ENCODE measurements around the gene NRXN3. TPM values are rescaled to one million over a fixed set of nuclear protein-coding genes. Genes with fewer than 3 reads are reported as not detected.
A peak's percentile ranks its signal among the peaks of the same experiment; 100 is the strongest.

The NRXN3 gene
- total RNA-seq, 1 experiment from 2014 or later: 0.07 TPM

- no peaks in the 10 kb centered on the region for H3K9me3 ChIP-seq
- no peak overlapping the region for H3K4me3 ChIP-seq
- H3K27me3 ChIP-seq: no peaks in the 10 kb centered on the region
- no peak for DNase-seq
- no peaks in the 10 kb centered on the region for H3K36me3 ChIP-seq
Observed at GRCh38 chr14:78278464-78279250, 108.5 kb downstream of the NRXN3 start.

GRCh38 chr14:78282437-78282836, 112.3 kb downstream of the NRXN3 start:
- no peaks in the 10 kb centered on the region for H3K27me3 ChIP-seq
- H3K9me3 ChIP-seq: no peaks in the 10 kb centered on the region
- no peak overlapping the region for H3K4me3 ChIP-seq

GRCh38 chr14:78286210-78286609, 116.0 kb downstream of the NRXN3 start:
- Histone ChIP-seq H3K27me3 (no peaks in the 10 kb centered on the region), H3K36me3 (no peaks in the 10 kb centered on the region), H3K4me3 (no peak overlapping the region), H3K9me3 (no peaks in the 10 kb centered on the region)
- no peak for DNase-seq

More at GRCh38 chr14:78282437-78282836, 112.3 kb downstream of the NRXN3 start:
- DNase-seq: no peak
- H3K36me3 ChIP-seq: no peaks in the 10 kb centered on the region

- H3K9me3 ChIP-seq: no peaks in the 10 kb centered on the region
- no peaks in the 10 kb centered on the region for H3K27me3 ChIP-seq
- DNase-seq: no peak
- no peaks in the 10 kb centered on the region for H3K36me3 ChIP-seq
- no peak overlapping the region for H3K4me3 ChIP-seq
Observed at GRCh38 chr14:78292003-78292402, 121.8 kb downstream of the NRXN3 start.

- no peak for DNase-seq
- Histone ChIP-seq H3K9me3 (no peaks in the 10 kb centered on the region), H3K27me3 (no peaks in the 10 kb centered on the region), H3K36me3 (no peaks in the 10 kb centered on the region), H3K4me3 (no peak overlapping the region)
Observed at GRCh38 chr14:78297858-78298257, 127.7 kb downstream of the NRXN3 start.

- H3K9me3 ChIP-seq: no peaks in the 10 kb centered on the region
- DNase-seq: no peak
- no peaks in the 10 kb centered on the region for H3K27me3 ChIP-seq
- H3K4me3 ChIP-seq: no peak overlapping the region
- H3K36me3 ChIP-seq: no peaks in the 10 kb centered on the region
Observed at GRCh38 chr14:78298298-78298697, 128.1 kb downstream of the NRXN3 start.

- Histone ChIP-seq H3K4me3 (no peak overlapping the region), H3K36me3 (no peaks in the 10 kb centered on the region), H3K9me3 (no peaks in the 10 kb centered on the region), H3K27me3 (no peaks in the 10 kb centered on the region)
- DNase-seq: no peak
Observed at GRCh38 chr14:78302841-78303240, 132.7 kb downstream of the NRXN3 start.

GRCh38 chr14:78307671-78308070, 137.5 kb downstream of the NRXN3 start:
- no peaks in the 10 kb centered on the region for H3K36me3 ChIP-seq
- H3K4me3 ChIP-seq: no peak overlapping the region
- DNase-seq: no peak
- no peaks in the 10 kb centered on the region for H3K27me3 ChIP-seq
- no peaks in the 10 kb centered on the region for H3K9me3 ChIP-seq

- H3K27me3 ChIP-seq: no peaks in the 10 kb centered on the region
- no peaks in the 10 kb centered on the region for H3K36me3 ChIP-seq
- no peak for DNase-seq
- no peaks in the 10 kb centered on the region for H3K9me3 ChIP-seq
- no peak overlapping the region for H3K4me3 ChIP-seq
Observed at GRCh38 chr14:78308079-78308478, 137.9 kb downstream of the NRXN3 start.

- H3K27me3 ChIP-seq: no peaks in the 10 kb centered on the region
- no peaks in the 10 kb centered on the region for H3K36me3 ChIP-seq
- DNase-seq: no peak
- H3K4me3 ChIP-seq: no peak overlapping the region
- H3K9me3 ChIP-seq: no peaks in the 10 kb centered on the region
Observed at GRCh38 chr14:78310272-78310671, 140.1 kb downstream of the NRXN3 start.

- no peak overlapping the region for H3K4me3 ChIP-seq
- no peaks in the 10 kb centered on the region for H3K36me3 ChIP-seq
- no peak for DNase-seq
- no peaks in the 10 kb centered on the region for H3K9me3 ChIP-seq
- no peaks in the 10 kb centered on the region for H3K27me3 ChIP-seq
Observed at GRCh38 chr14:78313499-78313898, 143.3 kb downstream of the NRXN3 start.

- DNase-seq: no peak
- Histone ChIP-seq H3K36me3 (no peaks in the 10 kb centered on the region), H3K9me3 (no peaks in the 10 kb centered on the region), H3K27me3 (no peaks in the 10 kb centered on the region), H3K4me3 (no peak overlapping the region)
Observed at GRCh38 chr14:78314484-78314883, 144.3 kb downstream of the NRXN3 start.

- DNase-seq: no peak
- H3K9me3 ChIP-seq: no peaks in the 10 kb centered on the region
- no peak overlapping the region for H3K4me3 ChIP-seq
- H3K36me3 ChIP-seq: no peaks in the 10 kb centered on the region
- H3K27me3 ChIP-seq: no peaks in the 10 kb centered on the region
Observed at GRCh38 chr14:78316052-78316451, 145.9 kb downstream of the NRXN3 start.

GRCh38 chr14:78316786-78317185, 146.6 kb downstream of the NRXN3 start:
- no peak overlapping the region for H3K4me3 ChIP-seq
- H3K27me3 ChIP-seq: no peaks in the 10 kb centered on the region
- no peaks in the 10 kb centered on the region for H3K9me3 ChIP-seq
- peak; percentile 0 for DNase-seq
- H3K36me3 ChIP-seq: no peaks in the 10 kb centered on the region

GRCh38 chr14:78319406-78319805, 149.2 kb downstream of the NRXN3 start:
- Histone ChIP-seq H3K36me3 (no peaks in the 10 kb centered on the region), H3K4me3 (no peak overlapping the region), H3K9me3 (no peaks in the 10 kb centered on the region), H3K27me3 (no peaks in the 10 kb centered on the region)
- DNase-seq: no peak

GRCh38 chr14:78319887-78320635, 149.9 kb downstream of the NRXN3 start:
- Histone ChIP-seq H3K27me3 (no peaks in the 10 kb centered on the region), H3K9me3 (no peaks in the 10 kb centered on the region), H3K4me3 (no peak overlapping the region), H3K36me3 (no peaks in the 10 kb centered on the region)
- no peak for DNase-seq

GRCh38 chr14:78324353-78324752, 154.2 kb downstream of the NRXN3 start:
- no peaks in the 10 kb centered on the region for H3K9me3 ChIP-seq
- no peak for DNase-seq

GRCh38 chr14:78325911-78326310, 155.7 kb downstream of the NRXN3 start:
- no peaks in the 10 kb centered on the region for H3K36me3 ChIP-seq
- no peaks in the 10 kb centered on the region for H3K9me3 ChIP-seq
- no peak for DNase-seq
- H3K4me3 ChIP-seq: no peak overlapping the region
- H3K27me3 ChIP-seq: no peaks in the 10 kb centered on the region

More at GRCh38 chr14:78324353-78324752, 154.2 kb downstream of the NRXN3 start:
- Histone ChIP-seq H3K4me3 (no peak overlapping the region), H3K27me3 (no peaks in the 10 kb centered on the region), H3K36me3 (no peaks in the 10 kb centered on the region)

Data from MG63 (cell line).